ENCODE data around the gene PPP2R5B.

The PPP2R5B gene

DNA sequence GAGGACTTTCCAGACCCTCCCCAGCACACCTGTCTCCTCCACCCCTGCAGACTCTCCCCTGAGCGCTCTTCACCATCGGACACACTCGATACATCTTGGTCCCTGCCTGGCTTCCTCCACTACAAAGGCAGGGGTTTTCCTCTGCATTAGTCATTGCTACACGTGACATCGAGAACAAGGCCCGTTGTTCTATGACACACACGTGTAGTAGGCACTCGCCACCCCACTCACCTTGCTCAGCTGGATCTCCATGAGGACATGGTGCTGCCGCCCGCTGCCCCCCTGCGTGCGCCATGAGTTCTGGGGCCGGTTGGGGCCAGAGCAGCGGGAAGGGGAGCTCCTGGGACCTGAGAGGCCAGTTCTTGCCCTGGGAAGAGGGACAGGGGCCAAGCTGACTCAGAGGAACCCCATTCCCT is 24.2 kb upstream of the PPP2R5B start:
- in situ Hi-C loops (cut with HindIII; ENCODE audit: low pct_ligation_motif_present, low sequenced_read_pairs) = no loop called here

GRCh38 chr11:64900774-64901173 is 23.7 kb upstream of the PPP2R5B start:
- TF ChIP-seq, protein P1, sequence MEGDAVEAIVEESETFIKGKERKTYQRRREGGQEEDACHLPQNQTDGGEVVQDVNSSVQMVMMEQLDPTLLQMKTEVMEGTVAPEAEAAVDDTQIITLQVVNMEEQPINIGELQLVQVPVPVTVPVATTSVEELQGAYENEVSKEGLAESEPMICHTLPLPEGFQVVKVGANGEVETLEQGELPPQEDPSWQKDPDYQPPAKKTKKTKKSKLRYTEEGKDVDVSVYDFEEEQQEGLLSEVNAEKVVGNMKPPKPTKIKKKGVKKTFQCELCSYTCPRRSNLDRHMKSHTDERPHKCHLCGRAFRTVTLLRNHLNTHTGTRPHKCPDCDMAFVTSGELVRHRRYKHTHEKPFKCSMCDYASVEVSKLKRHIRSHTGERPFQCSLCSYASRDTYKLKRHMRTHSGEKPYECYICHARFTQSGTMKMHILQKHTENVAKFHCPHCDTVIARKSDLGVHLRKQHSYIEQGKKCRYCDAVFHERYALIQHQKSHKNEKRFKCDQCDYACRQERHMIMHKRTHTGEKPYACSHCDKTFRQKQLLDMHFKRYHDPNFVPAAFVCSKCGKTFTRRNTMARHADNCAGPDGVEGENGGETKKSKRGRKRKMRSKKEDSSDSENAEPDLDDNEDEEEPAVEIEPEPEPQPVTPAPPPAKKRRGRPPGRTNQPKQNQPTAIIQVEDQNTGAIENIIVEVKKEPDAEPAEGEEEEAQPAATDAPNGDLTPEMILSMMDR (IDR thresholded peaks at IDR 0.05; ENCODE audit: low read depth, low read length, missing control alignments) = no peak
- no peak for DNase-seq
- in situ Hi-C loops (cut with HindIII; ENCODE audit: low pct_ligation_motif_present, low sequenced_read_pairs) = no loop called here
- Histone ChIP-seq H3K4me3 (ENCODE audit: low read depth, low read length) (no peak overlapping the region), H3K36me3 (replicated peaks) (peaks cover 44% of the 10 kb centered on the region), H3K27me3 (replicated peaks) (no peaks in the 10 kb centered on the region), H3K27ac (no peak overlapping the region)

More for the DNA sequence above, 24.2 kb upstream of the PPP2R5B start:
- TF ChIP-seq, protein P1 (IDR thresholded peaks at IDR 0.05; ENCODE audit: low read depth, low read length, missing control alignments) = no peak
- H3K4me3 ChIP-seq (ENCODE audit: low read depth, low read length) = no peak overlapping the region
- DNase-seq = no peak
- H3K27ac ChIP-seq = no peak overlapping the region
- no peaks in the 10 kb centered on the region for H3K27me3 ChIP-seq (replicated peaks)
- peaks cover 42% of the 10 kb centered on the region for H3K36me3 ChIP-seq (replicated peaks)

- no peak for DNase-seq
- Histone ChIP-seq H3K4me3 (ENCODE audit: low read depth, low read length) (no peak overlapping the region), H3K27me3 (replicated peaks) (no peaks in the 10 kb centered on the region), H3K27ac (no peak overlapping the region), H3K36me3 (replicated peaks) (peaks cover 53% of the 10 kb centered on the region)
- TF ChIP-seq, protein P1 (IDR thresholded peaks at IDR 0.05; ENCODE audit: low read depth, low read length, missing control alignments) = no peak
- in situ Hi-C loops (cut with HindIII; ENCODE audit: low pct_ligation_motif_present, low sequenced_read_pairs) = no loop called here
Measured at GRCh38 chr11:64902102-64902900, 22.2 kb upstream of the PPP2R5B start.

DNA sequence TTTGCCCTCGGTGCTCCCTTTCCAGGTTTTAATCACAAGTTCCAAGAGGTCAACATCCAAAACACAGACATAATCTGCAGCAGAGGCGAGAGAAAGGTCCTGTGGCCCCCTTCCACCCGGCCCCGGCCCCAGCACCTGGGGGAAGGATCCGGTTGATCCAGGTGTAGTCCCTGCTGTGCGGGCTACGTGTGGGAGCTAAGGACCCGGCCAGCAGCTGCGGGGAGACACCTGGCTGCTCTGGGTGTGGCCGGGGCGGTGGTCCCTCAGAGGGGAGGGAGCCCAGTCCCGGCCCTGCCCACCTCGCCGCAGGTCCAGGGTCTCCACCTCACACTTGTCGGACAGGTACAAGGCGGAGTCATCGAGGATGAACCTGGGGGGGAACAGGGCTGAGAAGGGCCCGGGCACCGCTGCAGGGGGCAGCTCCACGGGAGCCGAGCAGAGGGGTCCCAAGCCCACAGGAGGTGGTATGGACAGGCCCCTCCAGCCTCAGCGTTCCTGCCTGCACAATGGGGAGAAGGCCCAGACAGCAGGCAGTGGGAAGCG is 21.1 kb upstream of the PPP2R5B start:
- in situ Hi-C loops (cut with HindIII; ENCODE audit: low pct_ligation_motif_present, low sequenced_read_pairs) = no loop called here
- Histone ChIP-seq H3K27me3 (replicated peaks) (no peaks in the 10 kb centered on the region), H3K4me3 (ENCODE audit: low read depth, low read length) (no peak overlapping the region), H3K36me3 (replicated peaks) (peaks cover 47% of the 10 kb centered on the region), H3K27ac (no peak overlapping the region)
- TF ChIP-seq, protein P1 (IDR thresholded peaks at IDR 0.05; ENCODE audit: low read depth, low read length, missing control alignments) = no peak
- no peak for DNase-seq

DNA sequence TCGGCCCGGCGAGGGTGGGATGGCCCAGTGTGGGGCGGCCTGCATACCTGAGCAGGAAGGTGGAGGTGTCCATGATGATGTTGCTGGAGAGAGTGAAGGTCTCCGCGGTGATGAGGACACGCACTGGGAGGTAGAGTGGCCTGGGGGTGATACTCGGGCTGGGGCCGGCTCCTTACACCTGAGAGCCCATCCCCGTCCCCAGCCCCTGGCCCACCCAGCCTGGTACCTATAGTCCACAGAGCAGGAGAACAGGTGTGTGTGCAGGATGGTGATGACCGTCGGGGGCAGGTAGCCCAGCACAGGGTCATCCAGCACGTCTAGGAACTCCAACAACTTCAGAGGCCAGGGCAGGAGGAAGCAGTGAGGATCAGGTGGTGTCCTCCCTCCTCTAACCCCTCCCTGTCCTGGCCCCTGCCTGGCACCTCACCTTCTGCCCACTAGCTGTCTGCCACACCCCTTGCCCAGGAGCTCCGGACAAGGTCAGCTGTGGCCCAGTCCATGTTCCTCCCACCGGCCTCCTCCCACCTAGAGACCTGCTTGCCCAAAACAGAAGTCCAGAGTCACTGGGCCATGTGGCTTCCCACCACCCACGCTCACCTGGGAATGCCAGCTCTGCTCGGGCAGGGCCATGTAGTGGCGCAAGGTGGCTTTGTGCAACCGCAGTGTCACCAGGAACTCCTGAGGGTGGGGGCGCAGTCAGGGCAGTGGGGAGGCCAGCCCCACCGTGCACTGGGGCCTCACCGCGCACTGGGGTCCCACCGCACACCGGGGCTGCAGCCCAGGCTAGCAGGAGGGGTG is 18.8 kb upstream of the PPP2R5B start:
- Histone ChIP-seq H3K36me3 (replicated peaks) (peaks cover 56% of the 10 kb centered on the region), H3K27me3 (replicated peaks) (no peaks in the 10 kb centered on the region), H3K27ac (no peak overlapping the region), H3K4me3 (ENCODE audit: low read depth, low read length) (no peak overlapping the region)
- DNase-seq = no peak
- TF ChIP-seq, protein P1 (IDR thresholded peaks at IDR 0.05; ENCODE audit: low read depth, low read length, missing control alignments) = no peak
- in situ Hi-C loops (cut with HindIII; ENCODE audit: low pct_ligation_motif_present, low sequenced_read_pairs) = no loop called here

Data from brain microvascular endothelial cell (primary cell).